GM18508 (cell line): ENCODE measurements around the gene LBX2.
"Not testable (repeated sequence)": the region's sequence is repeated elsewhere in the genome, so short reads cannot be mapped to it uniquely, and the experiment has no call there.

Source experiments
- ATAC-seq: cut with Tn5 transposase; IDR thresholded peaks from one replicate; pipeline ENCODE4 v1.9.1; 2021; ENCODE audit warnings: moderate number of reproducible peaks; ENCODE audit not compliant: insufficient read depth, unreplicated experiment

Gene LBX2

GRCh38 chr2:74459503-74460118 is 39.8 kb downstream of the LBX2 start:
- not testable (repeated sequence) for ATAC-seq

DNA sequence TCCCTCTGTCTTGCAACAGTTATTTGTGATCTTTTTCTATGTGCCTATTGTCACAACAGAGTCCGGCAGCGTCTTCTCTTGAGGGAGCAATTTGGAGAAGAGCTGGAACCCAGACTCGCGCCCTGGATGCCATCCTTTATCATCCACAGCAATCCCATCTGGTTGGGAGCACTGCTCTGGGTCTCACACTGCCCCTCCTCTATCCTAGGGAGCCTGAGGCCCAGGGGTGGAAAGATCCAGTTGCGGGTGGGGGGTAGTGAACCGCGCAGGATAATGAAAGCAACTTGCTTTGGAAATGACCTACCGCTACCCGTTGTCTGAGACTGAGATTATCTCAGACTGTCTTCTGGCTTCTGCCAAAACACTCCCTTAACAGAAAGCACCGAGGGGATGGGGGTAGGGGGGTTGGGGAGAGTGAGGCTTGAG is 40.5 kb downstream of the LBX2 start:
- no peak for ATAC-seq

DNA sequence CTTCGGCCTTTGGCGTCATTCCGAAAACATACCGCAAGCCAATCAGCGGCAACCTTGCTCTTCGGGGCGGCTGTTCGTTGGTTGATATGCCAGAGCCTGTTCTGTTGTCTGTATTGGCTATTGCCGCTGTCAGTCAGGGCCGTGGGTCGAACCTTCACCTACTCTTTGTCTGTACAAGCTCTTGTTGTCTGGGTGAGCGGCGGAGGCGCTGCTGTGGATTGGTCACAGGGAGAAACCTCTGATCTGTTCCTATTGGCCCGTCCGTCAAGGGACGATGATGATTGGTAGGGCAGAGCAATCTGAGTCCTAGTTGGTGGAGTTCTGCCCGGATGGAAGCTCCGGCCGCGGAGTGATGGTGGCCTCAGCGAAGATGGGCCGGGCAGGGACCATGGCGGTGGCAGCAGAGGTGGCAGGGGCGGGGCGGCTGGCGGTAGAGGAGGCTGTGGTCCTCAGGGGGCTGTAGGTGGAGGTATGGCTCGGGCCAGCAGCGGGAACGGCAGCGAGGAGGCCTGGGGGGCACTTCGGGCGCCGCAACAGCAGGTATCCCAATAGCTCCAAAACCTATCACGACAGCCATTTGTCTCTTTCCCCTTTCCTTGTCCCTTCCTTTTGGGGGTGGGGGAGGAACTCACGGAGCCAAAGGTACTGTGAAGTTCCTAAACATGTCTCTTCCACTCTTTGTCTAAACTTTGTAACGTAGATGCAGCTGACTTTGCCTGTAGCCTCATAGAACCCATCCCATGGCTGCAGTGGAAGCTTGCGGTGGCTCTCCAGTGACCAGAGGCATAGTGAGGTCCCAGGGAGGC is 41.1 kb downstream of the LBX2 start, which contains the start of gene WBP1:
Gene WBP1 (plus strand): TSS at position 307 of the 806 bp plus-strand sequence. CDS start 165 bp downstream, at position 472.
- peak; percentile 70 for ATAC-seq

- ATAC-seq, result peak; percentile 17
These were observed 41.8 kb downstream of the LBX2 start for GRCh38 chr2:74457549-74458131.

DNA sequence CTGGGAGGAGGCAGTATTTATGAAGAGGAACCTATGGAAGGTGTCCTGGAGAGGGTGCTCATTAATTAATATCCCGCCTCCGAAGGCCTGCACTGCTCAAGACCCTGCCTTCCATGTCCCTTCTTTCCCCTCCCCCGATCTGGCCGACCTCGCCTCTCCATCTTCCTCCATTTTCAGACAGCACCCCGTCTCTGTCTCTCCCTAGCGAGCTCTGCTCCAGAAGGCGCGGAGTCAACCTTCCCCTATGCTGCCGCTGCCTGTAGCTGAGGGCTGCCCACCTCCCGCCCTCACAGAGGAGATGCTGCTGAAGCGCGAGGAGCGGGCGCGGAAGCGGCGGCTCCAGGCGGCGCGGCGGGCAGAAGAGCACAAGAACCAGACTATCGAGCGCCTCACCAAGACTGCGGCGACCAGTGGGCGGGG is 42.3 kb downstream of the LBX2 start:
- no peak for ATAC-seq

- ATAC-seq, result peak; percentile 33
These were observed 44.5 kb downstream of the LBX2 start, which contains the start of gene INO80B for GRCh38 chr2:74454654-74455511. Gene INO80B (plus strand): TSS chr2:74455087. CDS start chr2:74455117, 30 bp downstream.

DNA sequence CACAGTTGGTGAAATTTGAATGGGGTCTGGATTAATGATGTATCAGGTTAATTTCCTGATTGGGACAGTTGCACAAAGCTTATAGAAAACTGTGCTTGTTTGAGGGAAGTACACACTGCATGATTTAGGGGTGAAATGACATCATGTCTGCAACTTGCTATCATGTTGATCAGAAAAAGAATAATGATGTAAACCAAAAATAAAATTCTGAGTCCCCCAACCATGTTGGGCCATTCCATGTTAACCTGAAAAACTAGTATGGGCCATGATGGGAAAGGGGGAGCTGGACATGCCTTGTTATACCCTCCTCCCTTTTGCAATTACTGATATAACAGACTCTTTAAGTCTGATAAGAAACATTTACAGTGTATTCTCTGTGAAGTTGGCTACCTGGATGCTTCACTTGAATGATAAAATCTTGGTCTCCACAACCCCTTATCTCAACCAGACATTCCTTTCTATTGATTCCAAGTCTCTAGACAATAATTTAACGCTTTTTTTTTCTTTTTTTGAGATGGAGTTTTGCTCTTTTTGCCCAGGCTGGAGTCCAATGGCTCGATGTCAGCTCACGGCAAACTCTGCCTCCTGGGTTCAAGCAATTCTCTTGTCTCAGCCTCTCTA is 48.7 kb downstream of the LBX2 start:
- ATAC-seq, result no peak

DNA sequence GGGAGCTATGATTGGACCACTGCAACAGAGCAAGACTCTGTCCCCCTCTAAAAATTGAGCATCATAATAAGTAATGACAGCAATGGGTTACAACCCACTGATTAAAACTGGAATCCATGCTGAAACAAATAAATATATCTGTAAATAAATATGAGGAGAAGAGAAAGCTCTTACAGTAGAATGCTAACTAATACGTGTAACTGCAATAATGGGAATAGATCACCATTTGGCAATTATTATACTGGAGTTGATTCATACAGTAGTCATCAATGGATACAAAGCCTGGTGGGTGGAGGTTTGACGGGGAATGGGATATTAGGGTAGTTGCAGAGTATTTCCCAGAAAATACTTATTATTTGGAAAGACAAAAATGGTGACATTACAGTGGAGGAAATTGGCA is 50.6 kb downstream of the LBX2 start:
- ATAC-seq, result no peak
